ENCODE data around the gene PAQR9. TPM values are rescaled to one million over a fixed set of nuclear protein-coding genes. Genes with fewer than 3 reads are reported as not detected.

PAQR9 gene
- polyA plus RNA-seq, 1 donor (not counting 4 experiments of a cell fraction or from before 2014, with no cell fraction given): not detected

GRCh38 chr3:142941373-142942123 lies 21.9 kb downstream of the PAQR9 start:
- no peak overlapping the region for H3K27ac ChIP-seq (ENCODE audit: control insufficient read depth, insufficient read depth, low read length)
- no peak overlapping the region for H3K9ac ChIP-seq (ENCODE audit: control insufficient read depth, extremely low read depth, insufficient read depth, low read length)
- H2AFZ ChIP-seq (ENCODE audit: control insufficient read depth, low read length): no peak overlapping the region
- H3K4me3 ChIP-seq (ENCODE audit: control insufficient read depth in 2 of 3, extremely low read depth in 1 of 3, insufficient read depth in 2 of 3, low read depth in 1 of 3, low read length in 3 of 3): no peak overlapping the region
- TF ChIP-seq CTCF (optimal IDR thresholded peaks at IDR 0.05 in 1 of 3, IDR thresholded peaks at IDR 0.05 in 1 of 3, conservative IDR thresholded peaks at IDR 0.05 in 1 of 3; ENCODE audit: extremely low read depth in 1 of 3, insufficient read depth in 2 of 3, low read length in 3 of 3) (no peak), EZH2 (IDR thresholded peaks at IDR 0.05; ENCODE audit: low read length) (no peak)
- H3K9me3 ChIP-seq (ENCODE audit: control insufficient read depth, low read depth, low read length): no peaks in the 10 kb centered on the region
- H3K4me1 ChIP-seq (ENCODE audit: control insufficient read depth, extremely low read depth, insufficient read depth, low read length): peaks cover 9% of the 10 kb centered on the region
- H3K9me1 ChIP-seq (ENCODE audit: control insufficient read depth, extremely low read depth, insufficient read depth, low read length): no peaks in the 10 kb centered on the region
- no peaks in the 10 kb centered on the region for H4K20me1 ChIP-seq (ENCODE audit: control insufficient read depth, extremely low read depth, insufficient read depth, low read length)
- no peak for DNase-seq (ENCODE audit: low read depth, low spot score)
- H3K4me2 ChIP-seq (ENCODE audit: control insufficient read depth, extremely low read depth, insufficient read depth, low read depth, low read length): no peak overlapping the region
- dilution Hi-C loops (cut with MboI; ENCODE audit: extremely low pct_ligation_motif_present, low sequenced_read_pairs): no loop called here
- H3K27me3 ChIP-seq (ENCODE audit: control insufficient read depth, extremely low read depth, insufficient read depth, low read length): no peaks in the 10 kb centered on the region
- no peak for FAIRE-seq
- no peaks in the 10 kb centered on the region for H3K36me3 ChIP-seq (ENCODE audit: control insufficient read depth in 2 of 2, extremely low read depth in 1 of 2, insufficient read depth in 2 of 2, low read length in 2 of 2)
- no peaks in the 10 kb centered on the region for H3K79me2 ChIP-seq (ENCODE audit: control insufficient read depth, insufficient read depth, low read length)

DNA sequence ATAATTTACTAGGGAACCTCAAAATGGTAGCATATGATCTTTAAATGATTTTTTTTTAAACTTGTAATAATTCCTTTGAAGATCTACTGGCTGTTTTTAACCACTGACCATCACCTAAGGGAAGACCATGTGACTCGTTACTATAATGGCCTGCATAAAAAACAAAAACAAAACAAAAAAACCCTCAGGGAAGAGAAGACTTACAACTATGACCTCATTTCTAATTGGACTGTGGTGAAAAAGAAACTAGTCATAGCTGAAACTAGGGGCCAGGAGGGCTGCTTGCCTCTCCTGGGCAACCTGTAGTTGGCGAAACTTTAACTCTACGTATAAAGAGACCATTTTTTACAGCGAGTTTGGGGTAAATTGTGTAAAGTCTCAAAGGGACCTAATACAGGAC lies 23.0 kb downstream of the PAQR9 start:
- H3K9me3 ChIP-seq (ENCODE audit: control insufficient read depth, low read depth, low read length): no peaks in the 10 kb centered on the region
- no peaks in the 10 kb centered on the region for H3K36me3 ChIP-seq (ENCODE audit: control insufficient read depth in 2 of 2, extremely low read depth in 1 of 2, insufficient read depth in 2 of 2, low read length in 2 of 2)
- H3K9ac ChIP-seq (ENCODE audit: control insufficient read depth, extremely low read depth, insufficient read depth, low read length): no peak overlapping the region
- dilution Hi-C loops (cut with MboI; ENCODE audit: extremely low pct_ligation_motif_present, low sequenced_read_pairs): no loop called here
- no peak overlapping the region for H3K4me2 ChIP-seq (ENCODE audit: control insufficient read depth, extremely low read depth, insufficient read depth, low read depth, low read length)
- H3K27me3 ChIP-seq (ENCODE audit: control insufficient read depth, extremely low read depth, insufficient read depth, low read length): no peaks in the 10 kb centered on the region
- no peak overlapping the region for H3K4me3 ChIP-seq (ENCODE audit: control insufficient read depth in 2 of 3, extremely low read depth in 1 of 3, insufficient read depth in 2 of 3, low read depth in 1 of 3, low read length in 3 of 3)
- peaks cover 9% of the 10 kb centered on the region for H3K4me1 ChIP-seq (ENCODE audit: control insufficient read depth, extremely low read depth, insufficient read depth, low read length)
- H4K20me1 ChIP-seq (ENCODE audit: control insufficient read depth, extremely low read depth, insufficient read depth, low read length): no peaks in the 10 kb centered on the region
- H3K79me2 ChIP-seq (ENCODE audit: control insufficient read depth, insufficient read depth, low read length): no peaks in the 10 kb centered on the region
- no peak for TF ChIP-seq EZH2 (IDR thresholded peaks at IDR 0.05; ENCODE audit: low read length)
- DNase-seq (ENCODE audit: low read depth, low spot score): no peak
- no peak for FAIRE-seq
- H3K27ac ChIP-seq (ENCODE audit: control insufficient read depth, insufficient read depth, low read length): no peak overlapping the region
- H2AFZ ChIP-seq (ENCODE audit: control insufficient read depth, low read length): no peak overlapping the region
- H3K9me1 ChIP-seq (ENCODE audit: control insufficient read depth, extremely low read depth, insufficient read depth, low read length): no peaks in the 10 kb centered on the region

- Histone ChIP-seq H3K9me1 (ENCODE audit: control insufficient read depth, extremely low read depth, insufficient read depth, low read length) (no peaks in the 10 kb centered on the region), H3K36me3 (ENCODE audit: control insufficient read depth in 2 of 2, extremely low read depth in 1 of 2, insufficient read depth in 2 of 2, low read length in 2 of 2) (no peaks in the 10 kb centered on the region), H3K4me2 (ENCODE audit: control insufficient read depth, extremely low read depth, insufficient read depth, low read depth, low read length) (no peak overlapping the region), H3K79me2 (ENCODE audit: control insufficient read depth, insufficient read depth, low read length) (no peaks in the 10 kb centered on the region), H3K27ac (ENCODE audit: control insufficient read depth, insufficient read depth, low read length) (no peak overlapping the region), H4K20me1 (ENCODE audit: control insufficient read depth, extremely low read depth, insufficient read depth, low read length) (no peaks in the 10 kb centered on the region), H3K9ac (ENCODE audit: control insufficient read depth, extremely low read depth, insufficient read depth, low read length) (no peak overlapping the region), H3K9me3 (ENCODE audit: control insufficient read depth, low read depth, low read length) (no peaks in the 10 kb centered on the region), H3K4me1 (ENCODE audit: control insufficient read depth, extremely low read depth, insufficient read depth, low read length) (peaks cover 9% of the 10 kb centered on the region), H3K4me3 (ENCODE audit: control insufficient read depth in 2 of 3, extremely low read depth in 1 of 3, insufficient read depth in 2 of 3, low read depth in 1 of 3, low read length in 3 of 3) (no peak overlapping the region), H2AFZ (ENCODE audit: control insufficient read depth, low read length) (no peak overlapping the region), H3K27me3 (ENCODE audit: control insufficient read depth, extremely low read depth, insufficient read depth, low read length) (no peaks in the 10 kb centered on the region)
- DNase-seq (ENCODE audit: low read depth, low spot score) (no peak), FAIRE-seq (no peak)
- dilution Hi-C loops (cut with MboI; ENCODE audit: extremely low pct_ligation_motif_present, low sequenced_read_pairs): no loop called here
- TF ChIP-seq EZH2 (IDR thresholded peaks at IDR 0.05; ENCODE audit: low read length) (no peak), CTCF (optimal IDR thresholded peaks at IDR 0.05 in 1 of 3, IDR thresholded peaks at IDR 0.05 in 1 of 3, conservative IDR thresholded peaks at IDR 0.05 in 1 of 3; ENCODE audit: extremely low read depth in 1 of 3, insufficient read depth in 2 of 3, low read length in 3 of 3) (no peak)
Observed at GRCh38 chr3:142940000-142940399, 23.5 kb downstream of the PAQR9 start.

Data from keratinocyte (primary cell).